ENCODE data around the gene BCAS3.

Gene BCAS3

GRCh38 chr17:61251939-61252865 is 574.6 kb downstream of the BCAS3 start:
- no peak overlapping the region for H3K4me3 ChIP-seq (replicated peaks in 1 of 2; ENCODE audit: low read depth in 2 of 2, low read length in 2 of 2)
- peak; percentile 99 to 100 for DNase-seq (ENCODE audit: low read depth in 2 of 2)
- TF ChIP-seq CTCF (IDR thresholded peaks at IDR 0.05; ENCODE audit: low read depth, low read length) = no peak

DNA sequence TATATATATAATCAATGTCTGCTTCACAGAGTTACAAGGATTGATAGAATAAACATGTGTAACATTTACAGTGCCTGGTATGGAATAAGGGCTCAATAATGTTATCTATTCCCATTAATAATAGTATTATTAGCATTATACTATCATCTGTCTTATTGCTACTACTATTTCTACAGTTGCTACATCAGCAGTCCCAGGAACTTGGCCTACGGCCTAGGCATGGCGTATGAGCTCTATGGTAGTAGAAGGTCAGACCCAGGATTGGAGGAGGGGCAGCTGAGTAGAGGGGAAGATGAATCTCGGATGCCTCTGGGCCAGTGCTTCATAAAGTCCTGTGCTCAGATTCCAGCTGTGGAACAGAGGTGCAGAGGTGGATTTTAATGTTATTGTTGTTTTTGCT is 575.7 kb downstream of the BCAS3 start:
- no peak overlapping the region for H3K4me3 ChIP-seq (replicated peaks in 1 of 2; ENCODE audit: low read depth in 2 of 2, low read length in 2 of 2)
- no peak for TF ChIP-seq CTCF (IDR thresholded peaks at IDR 0.05; ENCODE audit: low read depth, low read length)
- DNase-seq (ENCODE audit: low read depth in 2 of 2) = peak; percentile 47 to 59

- H3K4me3 ChIP-seq (replicated peaks in 1 of 2; ENCODE audit: low read depth in 2 of 2, low read length in 2 of 2) = no peak overlapping the region
- no peak for TF ChIP-seq CTCF (IDR thresholded peaks at IDR 0.05; ENCODE audit: low read depth, low read length)
- no peak for DNase-seq (ENCODE audit: low read depth in 2 of 2)
These were observed 576.4 kb downstream of the BCAS3 start for GRCh38 chr17:61253937-61254574.

DNA sequence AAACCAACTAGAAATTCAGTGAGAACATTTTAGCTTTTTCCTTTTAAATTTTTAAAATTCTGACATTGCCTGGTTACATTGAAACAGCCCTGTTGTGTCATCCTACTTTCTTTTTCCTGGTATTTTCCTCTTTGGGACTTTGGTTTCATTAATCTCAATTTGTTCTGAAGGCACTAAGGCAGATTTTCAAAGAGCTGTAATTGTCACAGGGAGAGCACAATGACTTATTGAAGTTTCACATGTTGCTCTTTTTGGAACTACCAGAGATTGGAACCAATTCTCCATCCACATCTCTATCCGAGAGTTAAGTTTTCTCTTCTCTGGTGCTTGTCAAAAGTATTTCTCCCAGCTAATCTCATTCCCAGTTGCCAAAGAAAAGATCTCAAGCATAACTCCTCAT is 577.3 kb downstream of the BCAS3 start:
- DNase-seq (ENCODE audit: low read depth in 2 of 2) = no peak
- no peak for TF ChIP-seq CTCF (IDR thresholded peaks at IDR 0.05; ENCODE audit: low read depth, low read length)

GRCh38 chr17:61255647-61256046 is 578.0 kb downstream of the BCAS3 start:
- TF ChIP-seq CTCF (IDR thresholded peaks at IDR 0.05; ENCODE audit: low read depth, low read length) = no peak
- no peak overlapping the region for H3K4me3 ChIP-seq (replicated peaks in 1 of 2; ENCODE audit: low read depth in 2 of 2, low read length in 2 of 2)
- no peak for DNase-seq (ENCODE audit: low read depth in 2 of 2)

More for the DNA sequence above, 577.3 kb downstream of the BCAS3 start:
- no peak overlapping the region for H3K4me3 ChIP-seq (replicated peaks in 1 of 2; ENCODE audit: low read depth in 2 of 2, low read length in 2 of 2)

DNA sequence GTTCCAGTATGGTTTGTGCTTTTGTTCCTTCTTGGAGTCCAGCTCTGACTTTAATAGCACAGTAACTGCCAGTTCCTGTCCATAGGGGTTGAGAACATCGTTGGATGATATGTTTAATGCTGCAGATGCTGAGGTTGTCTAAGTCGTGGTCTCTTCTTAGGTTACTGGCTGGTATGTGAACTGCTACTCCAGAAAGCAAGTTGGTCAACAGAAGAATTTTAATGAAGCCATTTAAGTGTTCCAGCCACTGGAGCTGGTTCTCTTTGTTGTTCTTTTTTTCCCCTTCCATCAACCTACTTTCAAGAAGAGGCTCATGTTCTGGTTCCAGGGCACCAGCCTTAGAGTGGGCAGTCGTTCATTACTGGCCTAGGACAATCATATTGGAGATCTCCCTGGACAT is 581.7 kb downstream of the BCAS3 start:
- TF ChIP-seq CTCF (IDR thresholded peaks at IDR 0.05; ENCODE audit: low read depth, low read length) = no peak
- DNase-seq (ENCODE audit: low read depth in 2 of 2) = no peak
- no peak overlapping the region for H3K4me3 ChIP-seq (replicated peaks in 1 of 2; ENCODE audit: low read depth in 2 of 2, low read length in 2 of 2)
